WERI-Rb-1 (cell line): ENCODE results near the gene TSSK6.

Source experiments
- DNase-seq: peaks from one replicate; pipeline ENCODE4 v3.0.0-alpha.2; 2020
- H3K27ac ChIP-seq: fragments of 250-450 bp; sonication (Bioruptor Pico); 2 replicates; pipeline ENCODE4 v1.5.1; 2020; ENCODE audit warnings: mild to moderate bottlenecking, moderate library complexity
- H3K27me3 ChIP-seq: fragments of 250-450 bp; sonication (Bioruptor Pico); 2 replicates; pipeline ENCODE4 v1.5.1; 2021; ENCODE audit warnings: mild to moderate bottlenecking, low read depth, moderate library complexity; ENCODE audit not compliant: insufficient read depth, severe bottlenecking
- H3K36me3 ChIP-seq: fragments of 250-450 bp; sonication (Bioruptor Pico); 2 replicates; pipeline ENCODE4 v1.5.1; 2020; ENCODE audit warnings: mild to moderate bottlenecking, moderate library complexity
- H3K4me3 ChIP-seq: 2 replicates; pipeline ENCODE4 v1.5.1; 2011; ENCODE audit warnings: low read depth, mild to moderate bottlenecking, control low read depth, low read length
- H3K9me3 ChIP-seq: fragments of 250-450 bp; sonication (Bioruptor Pico); 2 replicates; pipeline ENCODE4 v1.5.1; 2021; ENCODE audit warnings: mild to moderate bottlenecking, moderate library complexity; ENCODE audit not compliant: severe bottlenecking
- CTCF ChIP-seq: IDR thresholded peaks from 2 replicates; pipeline ENCODE4 v1.5.1; 2011; ENCODE audit warnings: low read depth, mild to moderate bottlenecking, control low read depth, inconsistent platforms, low read length

The TSSK6 gene

DNA sequence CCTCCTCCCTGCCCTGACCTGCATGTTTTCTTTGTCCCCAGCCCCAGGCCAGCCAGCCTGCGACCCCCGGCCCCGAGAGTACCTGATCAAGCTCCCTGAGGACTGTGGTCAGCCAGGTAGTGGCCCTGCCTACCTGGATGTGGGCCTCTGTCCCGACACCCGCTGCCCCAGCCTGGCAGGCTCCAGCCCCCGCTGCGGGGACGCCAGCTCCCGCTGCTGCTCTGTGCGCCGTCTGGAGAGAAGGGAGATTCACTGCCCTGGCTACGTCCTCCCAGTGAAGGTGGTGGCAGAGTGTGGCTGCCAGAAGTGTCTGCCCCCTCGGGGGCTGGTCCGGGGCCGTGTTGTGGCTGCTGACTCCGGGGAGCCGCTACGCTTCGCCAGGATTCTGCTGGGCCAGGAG lies 28.3 kb upstream of the TSSK6 start:
- DNase-seq: no peak
- Histone ChIP-seq H3K9me3 (no peaks in the 10 kb centered on the region), H3K27me3 (no peaks in the 10 kb centered on the region), H3K27ac (no peak overlapping the region), H3K4me3 (no peak overlapping the region), H3K36me3 (no peaks in the 10 kb centered on the region)
- TF ChIP-seq CTCF: no peak

DNA sequence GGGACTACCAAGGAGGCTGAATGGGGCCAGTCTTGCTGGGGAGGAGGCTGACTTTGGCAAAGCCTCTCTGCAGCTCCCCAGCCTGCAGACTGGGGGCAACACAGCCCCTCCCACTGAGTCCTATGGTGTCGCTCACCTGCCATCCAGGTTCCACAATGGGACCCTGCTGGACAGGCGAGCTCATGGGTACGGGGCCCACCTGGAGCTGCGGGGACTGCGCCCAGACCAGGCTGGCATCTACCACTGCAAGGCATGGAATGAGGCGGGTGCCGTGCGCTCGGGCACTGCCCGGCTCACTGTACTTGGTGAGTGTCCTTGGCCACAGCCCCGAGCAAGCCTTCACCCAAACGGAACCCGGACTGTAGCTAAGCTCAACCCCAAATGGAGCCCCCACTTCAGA lies 27.8 kb upstream of the TSSK6 start:
- no peak for TF ChIP-seq CTCF
- no peaks in the 10 kb centered on the region for H3K36me3 ChIP-seq
- no peaks in the 10 kb centered on the region for H3K9me3 ChIP-seq
- DNase-seq: no peak
- no peak overlapping the region for H3K4me3 ChIP-seq
- no peak overlapping the region for H3K27ac ChIP-seq
- no peaks in the 10 kb centered on the region for H3K27me3 ChIP-seq

DNA sequence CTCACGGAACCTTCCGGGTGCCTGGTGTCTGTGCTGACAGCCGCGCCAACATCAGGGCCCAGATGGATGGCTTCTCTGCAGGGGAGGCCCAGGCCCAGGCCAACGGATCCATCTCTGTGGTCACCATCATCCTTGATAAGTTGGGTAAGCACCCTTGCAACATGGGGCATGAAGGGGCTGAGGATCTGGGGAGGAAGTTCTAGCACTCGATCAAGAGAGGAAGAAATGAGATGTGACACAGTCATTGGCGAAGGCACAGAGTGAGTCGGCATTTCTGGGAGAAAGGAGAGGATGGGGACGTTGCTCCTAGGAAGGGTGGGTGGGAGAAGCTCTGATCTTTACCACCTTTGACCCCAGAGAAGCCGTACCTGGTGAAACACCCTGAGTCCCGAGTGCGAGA lies 27.2 kb upstream of the TSSK6 start:
- Histone ChIP-seq H3K36me3 (no peaks in the 10 kb centered on the region), H3K27me3 (no peaks in the 10 kb centered on the region), H3K9me3 (no peaks in the 10 kb centered on the region), H3K27ac (no peak overlapping the region), H3K4me3 (no peak overlapping the region)
- DNase-seq: no peak
- no peak for TF ChIP-seq CTCF

GRCh38 chr19:19541616-19542015 lies 26.3 kb upstream of the TSSK6 start:
- no peaks in the 10 kb centered on the region for H3K9me3 ChIP-seq
- no peak overlapping the region for H3K4me3 ChIP-seq
- no peak for TF ChIP-seq CTCF
- no peaks in the 10 kb centered on the region for H3K36me3 ChIP-seq
- H3K27me3 ChIP-seq: no peaks in the 10 kb centered on the region
- DNase-seq: no peak
- H3K27ac ChIP-seq: no peak overlapping the region

- no peak overlapping the region for H3K4me3 ChIP-seq
- TF ChIP-seq CTCF: no peak
- H3K9me3 ChIP-seq: no peaks in the 10 kb centered on the region
- H3K36me3 ChIP-seq: no peaks in the 10 kb centered on the region
- DNase-seq: peak; percentile 61
- no peak overlapping the region for H3K27ac ChIP-seq
- H3K27me3 ChIP-seq: no peaks in the 10 kb centered on the region
These were observed 25.6 kb upstream of the TSSK6 start for GRCh38 chr19:19540715-19541515.

DNA sequence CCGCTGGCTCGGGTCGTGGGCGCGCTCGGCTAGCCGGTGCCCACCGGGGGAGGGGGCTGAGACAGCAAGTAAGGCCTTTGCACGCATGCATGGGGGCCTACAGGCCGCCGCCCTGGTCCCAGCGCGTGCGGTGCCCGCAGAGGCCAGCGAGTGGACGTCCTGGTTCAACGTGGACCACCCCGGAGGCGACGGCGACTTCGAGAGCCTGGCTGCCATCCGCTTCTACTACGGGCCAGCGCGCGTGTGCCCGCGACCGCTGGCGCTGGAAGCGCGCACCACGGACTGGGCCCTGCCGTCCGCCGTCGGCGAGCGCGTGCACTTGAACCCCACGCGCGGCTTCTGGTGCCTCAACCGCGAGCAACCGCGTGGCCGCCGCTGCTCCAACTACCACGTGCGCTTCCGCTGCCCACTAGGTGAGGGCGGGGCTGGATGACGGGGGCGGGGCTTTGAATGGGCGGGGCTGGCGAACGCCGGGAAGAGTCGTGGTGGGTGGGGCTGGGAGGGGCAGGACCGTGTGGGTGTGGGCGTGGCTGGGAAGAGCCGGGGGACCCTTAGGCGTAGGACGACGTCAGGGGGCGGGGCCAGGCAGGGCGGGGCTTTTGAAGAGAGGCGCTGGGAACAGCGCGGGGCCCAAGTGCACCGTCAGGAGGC lies 24.8 kb upstream of the TSSK6 start:
- TF ChIP-seq CTCF: no peak
- Histone ChIP-seq H3K36me3 (no peaks in the 10 kb centered on the region), H3K4me3 (no peak overlapping the region), H3K27me3 (no peaks in the 10 kb centered on the region), H3K27ac (no peak overlapping the region), H3K9me3 (no peaks in the 10 kb centered on the region)
- peak; percentile 37 for DNase-seq
